Measurements from ENCODE around the gene PAQR4.

DNA sequence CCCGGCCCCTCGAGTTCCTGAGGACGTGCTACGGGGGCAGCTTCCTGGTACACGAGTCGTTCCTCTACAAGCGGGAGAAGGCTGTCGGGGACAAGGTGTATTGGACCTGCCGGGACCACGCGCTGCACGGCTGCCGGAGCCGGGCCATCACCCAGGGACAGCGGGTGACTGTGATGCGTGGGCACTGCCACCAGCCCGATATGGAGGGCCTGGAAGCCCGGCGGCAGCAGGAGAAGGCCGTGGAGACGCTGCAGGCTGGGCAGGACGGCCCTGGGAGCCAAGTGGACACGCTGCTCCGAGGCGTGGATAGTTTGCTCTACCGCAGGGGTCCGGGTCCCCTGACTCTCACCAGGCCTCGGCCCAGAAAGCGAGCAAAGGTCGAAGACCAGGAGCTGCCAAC, 36.0 kb upstream of the PAQR4 start:
- TF ChIP-seq CTCF (IDR thresholded peaks at IDR 0.05; ENCODE audit: poor library complexity) = no peak
- no peak for TF ChIP-seq EZH2phosphoT487 (IDR thresholded peaks at IDR 0.05; ENCODE audit: low read depth, severe bottlenecking, unreplicated experiment)
- no peak for TF ChIP-seq EZH2 (IDR thresholded peaks at IDR 0.05; ENCODE audit: borderline replicate concordance)
